ENCODE results near the gene SF3A2.

SF3A2 gene

DNA sequence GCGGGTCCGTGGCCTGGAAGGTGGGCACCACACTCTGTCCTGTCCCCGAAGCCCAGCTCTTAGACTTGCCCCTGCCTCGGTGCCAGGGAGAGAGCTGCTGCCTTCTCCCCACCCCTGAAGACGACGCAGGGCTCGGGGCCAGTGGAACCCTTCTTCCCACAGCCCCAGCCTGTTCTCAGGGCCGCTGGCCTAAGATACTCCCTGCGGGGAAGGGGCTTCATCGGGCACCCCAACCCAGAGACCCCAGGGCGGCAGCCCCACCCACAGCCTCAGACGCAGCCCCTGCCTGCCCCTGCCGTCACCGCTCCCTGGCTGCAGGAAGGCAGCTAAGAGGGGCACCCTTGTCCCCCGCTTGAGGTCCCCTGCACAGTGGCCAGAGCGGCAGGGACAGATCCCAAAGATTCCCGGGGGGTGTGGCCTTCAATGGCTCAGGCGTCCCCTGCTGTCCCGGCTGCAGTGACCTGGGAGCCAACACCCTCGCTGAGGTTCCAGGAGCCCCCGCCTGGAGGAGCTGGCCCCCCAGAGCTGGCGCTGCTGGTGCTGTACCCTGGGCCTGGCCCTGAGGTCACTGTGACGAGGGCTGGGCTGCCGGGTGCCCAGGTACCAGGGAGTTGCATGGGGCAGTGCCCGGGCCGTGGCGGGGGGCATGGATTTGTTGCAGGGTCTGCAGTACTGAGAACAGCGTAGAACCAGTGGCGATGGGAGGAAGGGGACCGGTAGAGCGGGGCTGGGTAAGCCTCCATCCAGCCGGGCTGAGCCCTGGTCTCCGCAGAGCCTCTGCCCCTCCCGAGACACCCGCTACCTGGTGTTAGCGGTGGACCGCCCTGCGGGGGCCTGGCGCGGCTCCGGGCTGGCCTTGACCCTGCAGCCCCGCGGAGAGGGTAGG is 13.5 kb downstream of the SF3A2 start:
- no peak for DNase-seq (ENCODE audit: low read depth)
- H3K4me3 ChIP-seq (ENCODE audit: control insufficient read depth, low read depth, low read length): no peak overlapping the region
- TF ChIP-seq, protein P1, sequence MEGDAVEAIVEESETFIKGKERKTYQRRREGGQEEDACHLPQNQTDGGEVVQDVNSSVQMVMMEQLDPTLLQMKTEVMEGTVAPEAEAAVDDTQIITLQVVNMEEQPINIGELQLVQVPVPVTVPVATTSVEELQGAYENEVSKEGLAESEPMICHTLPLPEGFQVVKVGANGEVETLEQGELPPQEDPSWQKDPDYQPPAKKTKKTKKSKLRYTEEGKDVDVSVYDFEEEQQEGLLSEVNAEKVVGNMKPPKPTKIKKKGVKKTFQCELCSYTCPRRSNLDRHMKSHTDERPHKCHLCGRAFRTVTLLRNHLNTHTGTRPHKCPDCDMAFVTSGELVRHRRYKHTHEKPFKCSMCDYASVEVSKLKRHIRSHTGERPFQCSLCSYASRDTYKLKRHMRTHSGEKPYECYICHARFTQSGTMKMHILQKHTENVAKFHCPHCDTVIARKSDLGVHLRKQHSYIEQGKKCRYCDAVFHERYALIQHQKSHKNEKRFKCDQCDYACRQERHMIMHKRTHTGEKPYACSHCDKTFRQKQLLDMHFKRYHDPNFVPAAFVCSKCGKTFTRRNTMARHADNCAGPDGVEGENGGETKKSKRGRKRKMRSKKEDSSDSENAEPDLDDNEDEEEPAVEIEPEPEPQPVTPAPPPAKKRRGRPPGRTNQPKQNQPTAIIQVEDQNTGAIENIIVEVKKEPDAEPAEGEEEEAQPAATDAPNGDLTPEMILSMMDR (conservative IDR thresholded peaks at IDR 0.05; ENCODE audit: control insufficient read depth, insufficient read depth, low read depth, low read length): no peak

DNA sequence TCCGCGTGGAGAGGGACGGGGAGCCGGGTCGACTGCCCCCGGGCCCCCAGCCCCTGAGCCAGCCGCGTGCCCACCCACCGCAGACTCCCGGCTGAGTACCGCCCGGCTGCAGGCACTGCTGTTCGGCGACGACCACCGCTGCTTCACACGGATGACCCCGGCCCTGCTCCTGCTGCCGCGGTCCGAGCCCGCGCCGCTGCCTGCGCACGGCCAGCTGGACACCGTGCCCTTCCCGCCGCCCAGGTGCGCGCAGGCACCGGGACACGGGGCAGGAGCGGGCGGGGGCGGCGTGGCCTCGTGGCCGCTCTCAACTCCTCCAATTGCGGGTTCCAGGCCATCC is 14.1 kb downstream of the SF3A2 start:
- no peak overlapping the region for H3K4me3 ChIP-seq (ENCODE audit: control insufficient read depth, low read depth, low read length)

DNA sequence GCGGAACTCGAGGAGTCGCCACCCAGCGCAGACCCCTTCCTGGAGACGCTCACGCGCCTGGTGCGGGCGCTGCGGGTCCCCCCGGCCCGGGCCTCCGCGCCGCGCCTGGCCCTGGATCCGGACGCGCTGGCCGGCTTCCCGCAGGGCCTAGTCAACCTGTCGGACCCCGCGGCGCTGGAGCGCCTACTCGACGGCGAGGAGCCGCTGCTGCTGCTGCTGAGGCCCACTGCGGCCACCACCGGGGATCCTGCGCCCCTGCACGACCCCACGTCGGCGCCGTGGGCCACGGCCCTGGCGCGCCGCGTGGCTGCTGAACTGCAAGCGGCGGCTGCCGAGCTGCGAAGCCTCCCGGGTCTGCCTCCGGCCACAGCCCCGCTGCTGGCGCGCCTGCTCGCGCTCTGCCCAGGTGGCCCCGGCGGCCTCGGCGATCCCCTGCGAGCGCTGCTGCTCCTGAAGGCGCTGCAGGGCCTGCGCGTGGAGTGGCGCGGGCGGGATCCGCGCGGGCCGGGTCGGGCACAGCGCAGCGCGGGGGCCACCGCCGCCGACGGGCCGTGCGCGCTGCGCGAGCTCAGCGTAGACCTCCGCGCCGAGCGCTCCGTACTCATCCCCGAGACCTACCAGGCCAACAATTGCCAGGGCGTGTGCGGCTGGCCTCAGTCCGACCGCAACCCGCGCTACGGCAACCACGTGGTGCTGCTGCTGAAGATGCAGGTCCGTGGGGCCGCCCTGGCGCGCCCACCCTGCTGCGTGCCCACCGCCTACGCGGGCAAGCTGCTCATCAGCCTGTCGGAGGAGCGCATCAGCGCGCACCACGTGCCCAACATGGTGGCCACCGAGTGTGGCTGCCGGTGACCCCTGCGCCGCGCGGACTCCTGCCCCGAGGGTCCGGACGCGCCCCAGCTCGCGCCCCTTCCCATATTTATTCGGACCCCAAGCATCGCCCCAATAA is 14.8 kb downstream of the SF3A2 start:
- DNase-seq (ENCODE audit: low read depth): no peak
- no peak overlapping the region for H3K4me3 ChIP-seq (ENCODE audit: control insufficient read depth, low read depth, low read length)
- TF ChIP-seq, protein P1 (conservative IDR thresholded peaks at IDR 0.05; ENCODE audit: control insufficient read depth, insufficient read depth, low read depth, low read length): no peak

More for the DNA sequence above, 14.1 kb downstream of the SF3A2 start:
- TF ChIP-seq, protein P1 (conservative IDR thresholded peaks at IDR 0.05; ENCODE audit: control insufficient read depth, insufficient read depth, low read depth, low read length): no peak
- no peak for DNase-seq (ENCODE audit: low read depth)

DNA sequence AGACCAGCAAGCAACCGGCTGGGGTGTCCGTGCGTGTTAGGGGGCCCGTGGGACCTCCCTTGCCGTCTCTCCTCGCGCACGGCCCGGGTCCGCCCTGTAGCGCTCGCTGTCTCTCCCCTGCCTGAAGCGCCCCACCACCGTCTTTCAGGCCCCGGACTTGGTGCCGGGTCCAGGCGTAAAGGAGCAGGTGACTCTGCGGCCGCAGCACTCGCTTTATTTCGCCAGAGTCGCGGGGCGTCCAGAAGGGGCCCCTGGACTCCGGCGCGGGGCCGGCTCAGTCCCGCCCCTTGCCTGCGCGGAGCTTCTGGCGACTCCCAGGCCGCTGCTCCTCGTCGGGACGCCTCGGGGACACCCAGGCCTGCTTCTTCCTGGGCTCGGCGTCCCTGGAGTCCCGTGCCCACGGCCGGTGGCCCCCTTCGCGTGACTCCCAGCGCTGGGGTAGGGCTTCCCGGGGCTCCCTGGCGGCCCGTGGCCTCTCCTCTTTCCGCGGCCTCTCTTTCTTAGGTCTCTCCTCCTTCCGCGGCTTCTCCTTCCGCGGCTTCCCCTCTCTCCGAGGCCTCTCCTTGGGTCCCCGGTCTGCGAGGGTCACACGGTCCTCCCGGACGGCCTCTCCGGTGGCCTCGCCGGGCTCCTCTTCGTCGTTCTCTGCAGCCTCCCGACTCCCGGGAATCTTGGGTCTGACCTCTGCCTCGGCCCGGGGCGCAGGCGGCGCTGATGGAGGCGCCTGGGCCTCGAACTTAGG is 15.6 kb downstream of the SF3A2 start:
- DNase-seq (ENCODE audit: low read depth): no peak
- H3K4me3 ChIP-seq (ENCODE audit: control insufficient read depth, low read depth, low read length): no peak overlapping the region
- TF ChIP-seq, protein P1 (conservative IDR thresholded peaks at IDR 0.05; ENCODE audit: control insufficient read depth, insufficient read depth, low read depth, low read length): no peak

DNA sequence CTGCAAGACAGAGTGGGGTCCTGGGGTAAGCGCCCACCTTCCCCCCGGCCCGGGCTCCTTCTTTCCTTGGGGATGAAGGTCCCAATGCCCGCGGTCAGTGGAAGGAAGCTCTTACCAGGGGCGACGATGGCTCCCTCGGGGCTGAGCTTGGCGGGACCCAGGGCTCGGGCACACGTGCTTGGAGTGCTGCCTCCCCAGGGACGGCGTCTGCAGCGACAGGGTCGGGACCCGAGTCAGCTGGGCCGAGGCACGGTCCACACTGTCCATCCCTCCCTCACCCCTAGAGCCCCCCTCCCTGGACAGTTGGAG is 16.1 kb downstream of the SF3A2 start:
- H3K4me3 ChIP-seq (ENCODE audit: control insufficient read depth, low read depth, low read length): no peak overlapping the region
- no peak for DNase-seq (ENCODE audit: low read depth)
- TF ChIP-seq, protein P1 (conservative IDR thresholded peaks at IDR 0.05; ENCODE audit: control insufficient read depth, insufficient read depth, low read depth, low read length): no peak
